Breast epithelium (tissue), 4 donors: Measurements from ENCODE around the gene SBDS. TPM values are rescaled to one million over a fixed set of nuclear protein-coding genes. Genes with fewer than 3 reads are reported as not detected.
"Not testable (repeated sequence)": the region's sequence is repeated elsewhere in the genome, so short reads cannot be mapped to it uniquely, and the experiment has no call there.

Experiments
- DNase-seq, 2 donors: peaks; one replicate each; pipeline ENCODE4 v3.0.0-alpha.2; 2019; ENCODE audit warnings: low spot score in 2 of 2
- H3K27ac ChIP-seq, 2 donors: fragments of 200-600 bp; sonication (generic) in 1 of 2; one replicate each; pipeline ENCODE4 v1.5.1; 2016 to 2019; ENCODE audit warnings: mild to moderate bottlenecking in 1 of 2
- H3K27me3 ChIP-seq, 2 donors: fragments of 200-600 bp; sonication (generic) in 1 of 2; one replicate each; pipeline versions ENCODE4 v1.5.1 to v1.6.0; 2017 to 2019; ENCODE audit warnings: control low read depth in 1 of 2, mild to moderate bottlenecking in 1 of 2
- H3K36me3 ChIP-seq: fragments of 200-600 bp; one replicate; pipeline ENCODE4 v1.5.1; 2019
- H3K4me1 ChIP-seq, 2 donors: fragments of 200-600 bp; sonication (generic); one replicate each; pipeline ENCODE4 v1.5.1; 2016 to 2019; ENCODE audit warnings: control low read depth in 1 of 2
- H3K4me3 ChIP-seq, 3 donors: fragments of 200-600 bp; sonication (generic); 1 replicate in 2 of 3; 2 replicates in 1 of 3; pipeline ENCODE4 v1.5.1; 2016 to 2019; ENCODE audit warnings: mild to moderate bottlenecking in 3 of 3, moderate library complexity in 2 of 3
- H3K9me3 ChIP-seq, 2 donors: fragments of 200-600 bp; sonication (generic) in 1 of 2; one replicate each; pipeline ENCODE4 v1.5.1; 2016 to 2019; ENCODE audit warnings: control low read depth in 1 of 2
- CTCF ChIP-seq, 3 donors: fragments of 450-650 bp; IDR thresholded peaks; one replicate each; pipeline ENCODE4 v1.5.1; 2016 to 2017; ENCODE audit warnings: antibody characterized with exemption in 3 of 3, mild to moderate bottlenecking in 3 of 3, moderate library complexity in 3 of 3
- POLR2A ChIP-seq: fragments of 450-650 bp; IDR thresholded peaks from one replicate; pipeline ENCODE4 v1.6.1; 2016; ENCODE audit warnings: antibody characterized with exemption, mild to moderate bottlenecking, moderate library complexity
- POLR2AphosphoS5 ChIP-seq, 3 donors: sonication (generic); formaldehyde crosslinking; IDR thresholded peaks; one replicate each; pipeline ENCODE4 v1.6.1; 2017; ENCODE audit warnings: antibody characterized with exemption in 3 of 3
- intact Hi-C: fragments of 100-400 bp; cut with DNase I; formaldehyde crosslinking; loops from one replicate; pipeline ENCODE4 v1.15.1; 2023; ENCODE audit warnings: low total_unique reads
- total RNA-seq, 3 donors: library from RNA; depleted of rRNA; stranded (reverse); fragments of >200 nt; gene quantifications; one replicate each; pipeline ENCODE4 v1.1.0, GENCODE V29; 2016

SBDS gene
- total RNA-seq, 3 donors from 2014 or later = 116 to 183 (median 124) TPM

GRCh38 chr7:67008260-67008659 is 12.9 kb upstream of the SBDS start:
- Histone ChIP-seq H3K36me3 (no peaks in the 10 kb centered on the region), H3K4me1 (no peaks in the 10 kb centered on the region), H3K27me3 (no peaks in the 10 kb centered on the region), H3K9me3 (no peaks in the 10 kb centered on the region), H3K4me3 (no peak overlapping the region), H3K27ac (no peak overlapping the region)
- TF ChIP-seq POLR2A (no peak), CTCF (IDR thresholded peaks at IDR 0.05) (no peak), POLR2AphosphoS5 (IDR thresholded peaks at IDR 0.05) (no peak)
- DNase-seq = no peak
- intact Hi-C loops = no loop called here

GRCh38 chr7:67006965-67007364 is 11.6 kb upstream of the SBDS start:
- no peak for DNase-seq

GRCh38 chr7:67004145-67004544 is 8.8 kb upstream of the SBDS start:
- H3K4me3 ChIP-seq, H3K4me1 ChIP-seq, H3K9me3 ChIP-seq, DNase-seq, H3K27ac ChIP-seq, H3K36me3 ChIP-seq, intact Hi-C loops, H3K27me3 ChIP-seq: not testable (repeated sequence)

More at GRCh38 chr7:67006965-67007364, 11.6 kb upstream of the SBDS start:
- no peak overlapping the region for H3K27ac ChIP-seq
- no peaks in the 10 kb centered on the region for H3K4me1 ChIP-seq
- H3K36me3 ChIP-seq = no peaks in the 10 kb centered on the region
- intact Hi-C loops = no loop called here
- H3K4me3 ChIP-seq = no peak overlapping the region
- no peaks in the 10 kb centered on the region for H3K27me3 ChIP-seq
- TF ChIP-seq POLR2AphosphoS5 (IDR thresholded peaks at IDR 0.05) (no peak), CTCF (IDR thresholded peaks at IDR 0.05) (no peak), POLR2A (no peak)
- H3K9me3 ChIP-seq = no peaks in the 10 kb centered on the region

GRCh38 chr7:67000601-67001258 is 5.3 kb upstream of the SBDS start:
- H3K4me3 ChIP-seq, H3K27ac ChIP-seq, H3K27me3 ChIP-seq, DNase-seq, intact Hi-C loops, H3K9me3 ChIP-seq, H3K4me1 ChIP-seq, H3K36me3 ChIP-seq: not testable (repeated sequence)

- TF ChIP-seq POLR2A = peak; percentile 26
- TF ChIP-seq POLR2AphosphoS5 (IDR thresholded peaks at IDR 0.05) = peak; percentile 51 to 72 (median 67)
- H3K9me3 ChIP-seq, intact Hi-C loops, H3K4me1 ChIP-seq, H3K27me3 ChIP-seq, H3K36me3 ChIP-seq: not testable (repeated sequence)
- DNase-seq = peak; percentile 99
- peak within 1 kb of the TSS; percentile 63 to 83 (median 78) for H3K4me3 ChIP-seq
- H3K27ac ChIP-seq = peak within 1 kb of the TSS; percentile 79 to 99
These were observed 1.2 kb upstream of the SBDS start, which contains the start of gene TYW1 for GRCh38 chr7:66996444-66997191. Gene TYW1 (plus strand): TSS chr7:66996833. CDS start chr7:66996979, 146 bp downstream.

GRCh38 chr7:66994691-66995049 is 716 bp downstream of the SBDS start:
- H3K27me3 ChIP-seq, H3K9me3 ChIP-seq, intact Hi-C loops, H3K4me1 ChIP-seq, H3K36me3 ChIP-seq: not testable (repeated sequence)
- peak; percentile 63 to 80 for DNase-seq
- Histone ChIP-seq H3K27ac (peak overlapping the region; percentile 98 to 99), H3K4me3 (peak overlapping the region; percentile 63 to 83 (median 78))
- TF ChIP-seq POLR2A (peak; percentile 46), CTCF (IDR thresholded peaks at IDR 0.05) (peak; percentile 10 to 40 (median 30)), POLR2AphosphoS5 (IDR thresholded peaks at IDR 0.05) (peak; percentile 34 to 82 (median 46))

GRCh38 chr7:66994051-66994450 is 1.3 kb downstream of the SBDS start:
- Histone ChIP-seq H3K27ac (peak overlapping the region; percentile 98 to 99), H3K4me3 (peak overlapping the region; percentile 63 to 83 (median 78))
- intact Hi-C loops, H3K36me3 ChIP-seq, H3K9me3 ChIP-seq, H3K4me1 ChIP-seq, H3K27me3 ChIP-seq, DNase-seq: not testable (repeated sequence)

- DNase-seq, H3K27ac ChIP-seq, H3K4me1 ChIP-seq, H3K4me3 ChIP-seq, intact Hi-C loops, H3K27me3 ChIP-seq, H3K9me3 ChIP-seq, H3K36me3 ChIP-seq: not testable (repeated sequence)
These were observed 5.8 kb downstream of the SBDS start for GRCh38 chr7:66989552-66989951.

- H3K4me3 ChIP-seq, intact Hi-C loops, DNase-seq, H3K27ac ChIP-seq, H3K27me3 ChIP-seq, H3K4me1 ChIP-seq, H3K9me3 ChIP-seq, H3K36me3 ChIP-seq: not testable (repeated sequence)
These were observed 15.1 kb downstream of the SBDS start for GRCh38 chr7:66980336-66980735.

GRCh38 chr7:66979013-66979412 is 16.4 kb downstream of the SBDS start:
- DNase-seq, H3K4me1 ChIP-seq, H3K4me3 ChIP-seq, H3K27ac ChIP-seq, H3K36me3 ChIP-seq, intact Hi-C loops, H3K9me3 ChIP-seq, H3K27me3 ChIP-seq: not testable (repeated sequence)
